Stomach (tissue), 4 donors: Measurements from ENCODE around the gene CARS1.

Experiments used
- EP300 ChIP-seq: sonication (generic); formaldehyde crosslinking; IDR thresholded peaks from one replicate; pipeline ENCODE4 v1.6.1; 2017; ENCODE audit warnings: antibody characterized with exemption
- POLR2A ChIP-seq, 4 donors: fragments of 450-650 bp; IDR thresholded peaks; one replicate each; pipeline ENCODE4 v1.6.1; 2016; ENCODE audit warnings: antibody characterized with exemption in 4 of 4, control low read depth in 2 of 4, mild to moderate bottlenecking in 1 of 4, moderate library complexity in 1 of 4
- TF ChIP-seq, protein P1 (sequence below), 7 experiments: fragments of 450-650 bp in 4 of 7; fragments of 200-600 bp in 3 of 7; sonication (generic) in 3 of 7; IDR thresholded peaks; one replicate each; pipeline ENCODE4 v1.5.1; 2016 to 2019; ENCODE audit warnings: antibody characterized with exemption in 7 of 7, control low read depth in 2 of 7, mild to moderate bottlenecking in 1 of 7

DNA sequence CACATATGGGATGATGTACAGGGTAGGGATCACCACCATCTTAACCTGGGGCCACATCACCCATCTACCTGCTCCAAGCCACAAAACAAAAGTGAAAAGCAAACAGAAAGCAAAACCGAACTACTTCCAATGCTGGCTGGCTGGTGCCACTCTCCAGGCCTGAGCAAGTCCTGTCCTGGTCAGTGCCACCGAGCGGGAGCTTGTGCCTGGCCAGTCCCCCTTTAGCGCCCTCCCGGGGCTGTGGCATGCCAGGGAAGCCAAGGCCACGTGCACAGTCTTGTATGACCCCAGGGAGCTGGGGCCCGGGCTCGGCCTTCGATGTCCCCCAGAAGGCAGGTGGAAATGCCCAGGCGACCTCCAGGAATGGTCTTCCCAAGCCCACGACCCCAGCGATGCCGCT lies 47.2 kb downstream of the CARS1 start:
- TF ChIP-seq POLR2A (IDR thresholded peaks at IDR 0.05) (no peak), EP300 (no peak)
- TF ChIP-seq, protein P1, sequence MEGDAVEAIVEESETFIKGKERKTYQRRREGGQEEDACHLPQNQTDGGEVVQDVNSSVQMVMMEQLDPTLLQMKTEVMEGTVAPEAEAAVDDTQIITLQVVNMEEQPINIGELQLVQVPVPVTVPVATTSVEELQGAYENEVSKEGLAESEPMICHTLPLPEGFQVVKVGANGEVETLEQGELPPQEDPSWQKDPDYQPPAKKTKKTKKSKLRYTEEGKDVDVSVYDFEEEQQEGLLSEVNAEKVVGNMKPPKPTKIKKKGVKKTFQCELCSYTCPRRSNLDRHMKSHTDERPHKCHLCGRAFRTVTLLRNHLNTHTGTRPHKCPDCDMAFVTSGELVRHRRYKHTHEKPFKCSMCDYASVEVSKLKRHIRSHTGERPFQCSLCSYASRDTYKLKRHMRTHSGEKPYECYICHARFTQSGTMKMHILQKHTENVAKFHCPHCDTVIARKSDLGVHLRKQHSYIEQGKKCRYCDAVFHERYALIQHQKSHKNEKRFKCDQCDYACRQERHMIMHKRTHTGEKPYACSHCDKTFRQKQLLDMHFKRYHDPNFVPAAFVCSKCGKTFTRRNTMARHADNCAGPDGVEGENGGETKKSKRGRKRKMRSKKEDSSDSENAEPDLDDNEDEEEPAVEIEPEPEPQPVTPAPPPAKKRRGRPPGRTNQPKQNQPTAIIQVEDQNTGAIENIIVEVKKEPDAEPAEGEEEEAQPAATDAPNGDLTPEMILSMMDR (IDR thresholded peaks at IDR 0.05), result no peak
